CD14-positive monocyte (primary cell): ENCODE results near the gene KRT6B. TPM values are rescaled to one million over a fixed set of nuclear protein-coding genes. Genes with fewer than 3 reads are reported as not detected.

Experiments used
- DNase-seq, 3 donors: peaks; one replicate each; pipeline ENCODE4 v3.0.0-alpha.2; 2011 to 2022
- H2AFZ ChIP-seq: 2 replicates; pipeline ENCODE4 v1.6.0; 2012; ENCODE audit warnings: mild to moderate bottlenecking, low read depth, low read length, inconsistent platforms; ENCODE audit not compliant: insufficient read depth, poor library complexity, severe bottlenecking
- H3K27ac ChIP-seq, 2 donors: 1 replicate in 1 of 2; 2 replicates in 1 of 2; pipeline ENCODE4 v1.5.1; 2012 to 2013; ENCODE audit warnings: low read length in 2 of 2, control low read depth in 1 of 2, inconsistent platforms in 1 of 2, low read depth in 1 of 2, mild to moderate bottlenecking in 1 of 2
- H3K27me3 ChIP-seq, 2 donors: one replicate each; pipeline versions ENCODE4 v1.6.0 to v1.6.1; 2011 to 2013; ENCODE audit warnings: low read length in 2 of 2; ENCODE audit not compliant: control insufficient read depth in 2 of 2, insufficient read depth in 2 of 2
- H3K36me3 ChIP-seq, 2 donors: replicated peaks in 1 of 2; 1 replicate in 1 of 2; 2 replicates in 1 of 2; pipeline versions ENCODE4 v1.5.1 to v1.6.1; 2012 to 2013; ENCODE audit warnings: low read length in 2 of 2, control low read depth in 1 of 2, inconsistent platforms in 1 of 2, mild to moderate bottlenecking in 1 of 2; ENCODE audit not compliant: insufficient read depth in 2 of 2, control insufficient read depth in 1 of 2
- H3K4me1 ChIP-seq, 2 donors: 1 replicate in 1 of 2; 2 replicates in 1 of 2; pipeline versions ENCODE4 v1.5.1 to v1.6.1; 2012 to 2013; ENCODE audit warnings: low read length in 2 of 2, control low read depth in 1 of 2, inconsistent platforms in 1 of 2, mild to moderate bottlenecking in 1 of 2, moderate library complexity in 1 of 2; ENCODE audit not compliant: insufficient read depth in 2 of 2, control insufficient read depth in 1 of 2
- H3K4me2 ChIP-seq: replicated peaks from 2 replicates; pipeline ENCODE3; 2012; ENCODE audit warnings: low read length, moderate library complexity, mild to moderate bottlenecking; ENCODE audit not compliant: poor library complexity, severe bottlenecking; ENCODE audit errors: extremely low read depth
- H3K4me3 ChIP-seq, 3 experiments: fragments of 200-600 bp in 1 of 3; sonication (generic) in 1 of 3; replicated peaks in 1 of 3; 1 replicate in 2 of 3; 2 replicates in 1 of 3; pipeline ENCODE4 v1.5.1; 2011 to 2013; ENCODE audit warnings: low read length in 3 of 3, mild to moderate bottlenecking in 3 of 3, control low read depth in 2 of 3, low read depth in 2 of 3, inconsistent platforms in 1 of 3, moderate library complexity in 1 of 3
- H3K79me2 ChIP-seq: 2 replicates; pipeline ENCODE4 v1.6.0; 2012; ENCODE audit warnings: mild to moderate bottlenecking, control low read depth, inconsistent platforms, low read length, moderate library complexity; ENCODE audit not compliant: insufficient read depth
- H3K9ac ChIP-seq: 2 replicates; pipeline ENCODE4 v1.6.0; 2017; ENCODE audit warnings: low read length, mild to moderate bottlenecking; ENCODE audit not compliant: insufficient read depth, poor library complexity, severe bottlenecking
- H3K9me3 ChIP-seq, 2 donors: replicated peaks in 1 of 2; 1 replicate in 1 of 2; 2 replicates in 1 of 2; pipeline versions ENCODE4 v1.5.1 to v1.6.1; 2012 to 2013; ENCODE audit warnings: low read length in 2 of 2, control low read depth in 1 of 2; ENCODE audit not compliant: control insufficient read depth in 1 of 2, insufficient read depth in 1 of 2
- H4K20me1 ChIP-seq: 2 replicates; pipeline ENCODE4 v1.6.0; 2012; ENCODE audit warnings: mild to moderate bottlenecking, low read length, control low read depth, moderate library complexity; ENCODE audit not compliant: insufficient read depth
- H3K27ac Mint-ChIP-seq, 7 donors: one replicate each; pipeline ENCODE4 v1.8.0; 2020; ENCODE audit warnings: mild to moderate bottlenecking in 7 of 7, mixed read lengths in 7 of 7, moderate library complexity in 6 of 7, inconsistent platforms in 2 of 7
- H3K27me3 Mint-ChIP-seq, 3 donors: one replicate each; pipeline ENCODE4 v1.8.0; 2021 to 2022; ENCODE audit warnings: low read depth in 3 of 3, mild to moderate bottlenecking in 3 of 3, mixed read lengths in 3 of 3, moderate library complexity in 3 of 3, inconsistent platforms in 1 of 3
- H3K36me3 Mint-ChIP-seq, 2 donors: one replicate each; pipeline ENCODE4 v1.8.0; 2020; ENCODE audit warnings: mixed read lengths in 2 of 2, inconsistent platforms in 1 of 2, mild to moderate bottlenecking in 1 of 2
- H3K4me1 Mint-ChIP-seq: one replicate; pipeline ENCODE4 v1.8.0; 2020; ENCODE audit warnings: mild to moderate bottlenecking, mixed read lengths
- H3K4me3 Mint-ChIP-seq, 2 donors: one replicate each; pipeline ENCODE4 v1.8.0; 2020; ENCODE audit warnings: mild to moderate bottlenecking in 2 of 2, mixed read lengths in 2 of 2, moderate library complexity in 1 of 2
- H3K9me3 Mint-ChIP-seq, 7 donors: one replicate each; pipeline ENCODE4 v1.8.0; 2020 to 2022; ENCODE audit warnings: mixed read lengths in 7 of 7, mild to moderate bottlenecking in 6 of 7, moderate library complexity in 6 of 7, inconsistent platforms in 2 of 7
- CTCF ChIP-seq: fragments of 200-600 bp; IDR thresholded peaks from one replicate; pipeline ENCODE4 v1.8.0; 2022; ENCODE audit warnings: antibody characterized with exemption, mild to moderate bottlenecking
- WGBS: methylation state at CpG from one replicate; pipeline ENCODE4 v1.1.5; 2013; ENCODE audit warnings: missing lambda C conversion rate; ENCODE audit not compliant: insufficient coverage; 5-methylcytosine and 5-hydroxymethylcytosine counted together
- intact Hi-C, 2 donors: fragments of 100-400 bp; cut with micrococcal nuclease; formaldehyde crosslinking; loops; one replicate each; pipeline versions ENCODE4 v1.15.0 to v1.15.1; 2023
- polyA plus RNA-seq, 3 donors: library from polyadenylated mRNA; depleted of rRNA in 1 of 3; unstranded in 2 of 3; stranded (reverse) in 1 of 3; fragments of 300-500 nt in 2 of 3; fragments of >200 nt in 1 of 3; fragmentation: Illumina TruSeq in 2 of 3; gene quantifications; 1 replicate in 2 of 3; 2 replicates in 1 of 3; pipeline ENCODE4 v1.2.3, GENCODE V29; 2012 to 2021

Gene KRT6B
- polyA plus RNA-seq, 3 donors: not detected

- Mint-ChIP-seq H3K9me3 (peaks cover 0 to 8% (median 3%) of the 10 kb centered on the region in 7 donors), H3K27me3 (peaks cover 3 to 7% (median 5%) of the 10 kb centered on the region in 3 donors), H3K4me3 (no peak overlapping the region), H3K27ac (no peak overlapping the region), H3K4me1 (no peaks in the 10 kb centered on the region), H3K36me3 (no peaks in the 10 kb centered on the region)
- H3K9me3 ChIP-seq: no peaks in the 10 kb centered on the region
- H3K79me2 ChIP-seq: no peaks in the 10 kb centered on the region
- WGBS: no CpG with 5 or more reads among the region's 2 CpGs
- no peak for TF ChIP-seq CTCF
- H3K4me3 ChIP-seq: no peak overlapping the region
- H3K4me2 ChIP-seq: no peak overlapping the region
- DNase-seq: no peak
- H2AFZ ChIP-seq: no peak overlapping the region
- intact Hi-C loops: no loop called here
- H3K9ac ChIP-seq: no peak overlapping the region
- no peak overlapping the region for H3K27ac ChIP-seq
- H3K36me3 ChIP-seq: no peaks in the 10 kb centered on the region
- no peaks in the 10 kb centered on the region for H3K4me1 ChIP-seq
- no peaks in the 10 kb centered on the region for H4K20me1 ChIP-seq
- H3K27me3 ChIP-seq: peaks cover 0 to 2% of the 10 kb centered on the region in 2 donors
Measured at GRCh38 chr12:52474212-52474611, 22.3 kb upstream of the KRT6B start.

GRCh38 chr12:52473768-52474167 lies 21.8 kb upstream of the KRT6B start, which contains the start of gene KRT6C:
TSS of gene KRT6C (minus strand) at chr12:52473805. CDS start at chr12:52473737, 68 bp downstream.
- Histone ChIP-seq H3K4me1 (no peaks in the 10 kb centered on the region), H3K4me3 (no peak within 1 kb of the TSS), H3K27me3 (peaks cover 0 to 2% of the 10 kb centered on the region in 2 donors), H3K9me3 (no peaks in the 10 kb centered on the region), H2AFZ (no peak within 1 kb of the TSS), H3K36me3 (no peaks in the 10 kb centered on the region), H3K27ac (no peak within 1 kb of the TSS), H4K20me1 (no peaks in the 10 kb centered on the region), H3K9ac (no peak within 1 kb of the TSS), H3K79me2 (no peaks in the 10 kb centered on the region), H3K4me2 (no peak within 1 kb of the TSS)
- Mint-ChIP-seq H3K27ac (no peak within 1 kb of the TSS), H3K9me3 (peaks cover 0 to 8% (median 3%) of the 10 kb centered on the region in 7 donors), H3K4me1 (no peaks in the 10 kb centered on the region), H3K4me3 (no peak within 1 kb of the TSS), H3K27me3 (peaks cover 3 to 7% (median 5%) of the 10 kb centered on the region in 3 donors), H3K36me3 (no peaks in the 10 kb centered on the region)
- 89% methylated on average over 4 of the region's 4 CpGs for WGBS
- intact Hi-C loops: no loop called here
- no peak for DNase-seq
- TF ChIP-seq CTCF: no peak
